ENCODE measurements around the gene CYGB. TPM values are rescaled to one million over a fixed set of nuclear protein-coding genes. Genes with fewer than 3 reads are reported as not detected.
A peak's percentile ranks its signal among the peaks of the same experiment; 100 is the strongest.

The CYGB gene
- total and polyA plus RNA-seq, 2 of the 13 experiments (the other 11 are each of a cell fraction or from before 2014, with no cell fraction given), result 18.9 to 27.1 TPM

- Histone ChIP-seq H3K9ac (ENCODE audit: insufficient read depth, low read depth, low read length) (no peak overlapping the region), H3K79me2 (ENCODE audit: insufficient read depth, low read length) (no peaks in the 10 kb centered on the region), H4K20me1 (ENCODE audit: insufficient read depth, low read length) (no peaks in the 10 kb centered on the region), H3K4me1 (ENCODE audit: insufficient read depth, low read length) (peaks cover 91% of the 10 kb centered on the region), H3K27me3 (ENCODE audit: control insufficient read depth in 1 of 2, insufficient read depth in 2 of 2, low read length in 2 of 2) (no peaks in the 10 kb centered on the region), H3K4me3 (replicated peaks in 1 of 3; ENCODE audit: insufficient read depth in 1 of 3, low read depth in 2 of 3, low read length in 3 of 3) (no peak overlapping the region), H3K9me3 (ENCODE audit: low read length) (no peaks in the 10 kb centered on the region), H2AFZ (ENCODE audit: low read length) (no peak overlapping the region), H3K36me3 (replicated peaks in 1 of 2; ENCODE audit: control insufficient read depth in 1 of 2, insufficient read depth in 2 of 2, low read length in 2 of 2) (no peaks in the 10 kb centered on the region), H3K4me2 (ENCODE audit: low read depth, low read length) (0 out of 2 replicates have a peak overlapping the region, but pooled peaks have one; percentile 64), H3K27ac (ENCODE audit: extremely low read length, insufficient read depth, low read length) (no peak overlapping the region)
- in situ Hi-C loops (cut with HindIII; ENCODE audit: extremely low pct_ligation_motif_present, low pct_unique_long_range_greater_than_20kb) (no loop called here), intact Hi-C loops (cut with micrococcal nuclease; ENCODE audit: unreplicated experiment) (no loop called here)
- DNase-seq (ENCODE audit: low spot score) (no peak), ATAC-seq (no peak), FAIRE-seq (no peak)
- CTCF ChIA-PET (ENCODE audit: low intra/inter-chr PET ratio, low total read pairs), result interaction anchor here (1.2 kb wide), 1 partner anchor 19 kb away, joined by 6 read pairs; no protein-coding TSS in a partner anchor
- 90% methylated on average over 15 of the region's 15 CpGs for WGBS (ENCODE audit: low lambda C conversion rate)
- TF ChIP-seq POLR2AphosphoS5 (IDR thresholded peaks at IDR 0.05; ENCODE audit: low read depth, low read length), result no peak
- no peak for TF ChIP-seq ZNF326 (CRISPR knock-in tag; IDR thresholded peaks at IDR 0.05; ENCODE audit: borderline replicate concordance)
- no peak for TF ChIP-seq ZFP36L2 (CRISPR knock-in tag; IDR thresholded peaks at IDR 0.05)
- no peak for TF ChIP-seq ZSCAN5A (CRISPR knock-in tag; IDR thresholded peaks at IDR 0.05; ENCODE audit: borderline replicate concordance)
- no peak for TF ChIP-seq HNRNPK (IDR thresholded peaks at IDR 0.05; ENCODE audit: low read depth, low read length, poor library complexity, severe bottlenecking)
- peak; percentile 35 for TF ChIP-seq SRSF1 (optimal IDR thresholded peaks at IDR 0.05; ENCODE audit: low read depth, low read length)
- no peak for TF ChIP-seq NCOA5 (CRISPR knock-in tag; IDR thresholded peaks at IDR 0.05)
- no peak for TF ChIP-seq MLX (CRISPR knock-in tag; IDR thresholded peaks at IDR 0.05)
- TF ChIP-seq IKZF1 (IDR thresholded peaks at IDR 0.05), result no peak
- no peak for TF ChIP-seq KDM5A (IDR thresholded peaks at IDR 0.05; ENCODE audit: borderline replicate concordance, low read length)
- TF ChIP-seq MEIS1 (CRISPR knock-in tag; IDR thresholded peaks at IDR 0.05; ENCODE audit: borderline replicate concordance), result 0 out of 2 replicates have a peak, but pooled peaks have one; percentile 2
- POLR2A ChIA-PET, result interaction anchor here (0.8 to 4.0 kb wide), 12 partner anchors 9 to 69 kb away, joined by 3 to 19 read pairs (median 5); partner anchors contain the start of genes CYGB and PRCD
- BruUV-seq (replicated peaks), result no TSS peak
Observed at GRCh38 chr17:76528156-76528527, 9.4 kb downstream of the CYGB start.
